Stimulated activated naive CD8-positive, alpha-beta T cell treated with anti-CD3 and anti-CD28 coated beads, Interleukin-15, Interleukin-2, amounts not matched to agents 100 U/mL and 50 U/mL, for 24 hours (primary cell): ENCODE measurements around the gene DAG1.
A peak's percentile ranks its signal among the peaks of the same experiment; 100 is the strongest.

Source experiments
- ATAC-seq: fragments of 150-1000 bp; cut with Tn5 transposase; one replicate; pipeline ENCODE4 v1.10.0; 2021
- DNase-seq: peaks from one replicate; pipeline ENCODE4 v3.0.0; 2021

The DAG1 gene

GRCh38 chr3:49469936-49470713 is at the start of gene DAG1:
TSS of gene DAG1 (plus strand) at chr3:49470267. CDS start at chr3:49510535, 40,268 bp downstream.
- ATAC-seq (peak; percentile 96), DNase-seq (peak; percentile 98)

- DNase-seq: no peak
- ATAC-seq: no peak
Measured at GRCh38 chr3:49421890-49422378, 48.1 kb upstream of the DAG1 start.

DNA sequence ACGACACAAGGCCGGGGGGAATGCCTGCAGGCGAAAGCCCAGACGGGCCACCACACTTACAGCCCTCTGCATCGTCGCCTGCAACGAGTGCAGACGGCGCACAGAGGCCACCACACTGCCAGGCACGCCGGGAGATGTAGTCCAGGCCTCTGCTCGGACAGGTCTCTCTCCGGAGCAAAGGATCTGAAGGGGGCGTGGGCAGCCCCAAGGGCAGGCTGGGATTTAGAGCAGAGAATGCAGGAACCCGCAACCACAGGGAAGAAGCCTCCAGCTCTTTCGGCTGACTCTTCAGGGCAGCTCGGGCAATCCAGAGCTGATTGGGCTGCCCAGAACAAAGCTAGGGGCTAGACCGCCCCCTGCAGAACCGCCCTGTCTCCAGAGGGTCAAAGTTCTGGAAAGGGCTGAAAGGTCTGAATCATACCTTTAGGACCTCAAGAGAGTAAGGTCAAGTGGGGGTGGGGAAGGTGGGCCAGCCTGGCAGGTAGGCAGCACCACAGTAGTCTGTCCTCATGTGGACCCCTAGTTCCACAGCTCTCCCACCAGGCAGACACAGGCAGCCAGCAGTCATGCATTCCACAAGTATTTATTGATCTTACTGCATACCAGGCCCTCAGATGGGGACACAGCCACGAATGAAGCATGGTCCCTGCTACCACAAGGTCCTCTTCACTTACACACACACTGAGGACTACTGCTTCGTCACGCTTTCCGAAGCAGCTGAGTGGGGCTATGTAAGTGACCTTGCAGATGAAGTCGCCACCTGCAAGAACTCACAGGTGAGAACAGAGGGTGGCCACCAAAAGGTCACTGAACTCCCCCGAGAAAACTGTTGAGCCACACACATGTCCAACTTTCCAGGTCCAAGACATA is 47.5 kb upstream of the DAG1 start, which contains the start of gene AMT:
Gene AMT (minus strand): TSS at position 95 of the 870 bp plus-strand sequence. CDS start 23 bp downstream, at position 72.
- ATAC-seq: no peak

DNA sequence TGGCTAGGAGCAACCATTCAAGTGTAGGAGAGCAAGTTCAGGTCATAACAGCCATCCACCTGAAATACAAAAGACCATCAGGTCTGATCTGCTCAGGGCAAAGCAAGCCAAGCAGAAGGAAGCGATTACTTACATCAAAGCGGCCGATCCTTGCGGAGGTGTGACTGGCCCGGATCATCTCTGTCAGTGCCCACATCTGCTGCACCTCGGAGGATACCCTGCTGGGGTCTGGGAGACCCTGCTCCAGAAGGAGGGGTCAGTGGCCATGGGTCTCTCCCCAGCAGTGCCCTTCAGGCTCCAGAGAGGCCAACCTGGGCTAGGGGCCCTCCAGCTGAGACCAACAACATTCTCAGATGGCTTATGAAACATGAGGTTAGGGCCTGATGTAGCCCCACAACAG is 45.3 kb upstream of the DAG1 start:
- DNase-seq: no peak
- ATAC-seq: no peak

More for the DNA sequence above, 47.5 kb upstream of the DAG1 start, which contains the start of gene AMT:
- no peak for DNase-seq

- ATAC-seq (no peak), DNase-seq (no peak)
Measured at GRCh38 chr3:49427586-49427985, 42.5 kb upstream of the DAG1 start.

GRCh38 chr3:49428752-49429080 is 41.4 kb upstream of the DAG1 start:
- ATAC-seq (no peak), DNase-seq (no peak)

GRCh38 chr3:49434731-49435130 is 35.3 kb upstream of the DAG1 start:
- DNase-seq (no peak), ATAC-seq (no peak)

DNA sequence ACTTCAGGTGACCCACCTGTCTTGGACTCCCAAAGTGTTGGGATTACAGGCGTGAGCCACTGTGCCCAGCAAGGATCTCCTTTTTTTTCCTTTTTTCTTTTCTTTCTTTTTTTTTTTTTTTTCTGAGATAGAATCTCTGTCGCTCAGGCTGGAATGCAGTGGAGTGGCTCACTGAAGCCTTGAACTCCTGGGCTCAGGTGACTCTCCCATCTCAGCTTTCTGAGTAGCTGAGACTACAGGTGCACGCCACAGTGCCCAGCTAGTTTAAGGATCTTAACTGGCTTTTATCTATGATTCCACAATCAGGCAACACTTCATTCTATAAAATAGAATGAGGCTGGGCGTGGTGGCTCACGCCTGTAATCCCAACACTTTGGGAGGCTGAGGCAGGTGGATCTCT is 24.7 kb upstream of the DAG1 start:
- ATAC-seq (no peak), DNase-seq (no peak)

DNA sequence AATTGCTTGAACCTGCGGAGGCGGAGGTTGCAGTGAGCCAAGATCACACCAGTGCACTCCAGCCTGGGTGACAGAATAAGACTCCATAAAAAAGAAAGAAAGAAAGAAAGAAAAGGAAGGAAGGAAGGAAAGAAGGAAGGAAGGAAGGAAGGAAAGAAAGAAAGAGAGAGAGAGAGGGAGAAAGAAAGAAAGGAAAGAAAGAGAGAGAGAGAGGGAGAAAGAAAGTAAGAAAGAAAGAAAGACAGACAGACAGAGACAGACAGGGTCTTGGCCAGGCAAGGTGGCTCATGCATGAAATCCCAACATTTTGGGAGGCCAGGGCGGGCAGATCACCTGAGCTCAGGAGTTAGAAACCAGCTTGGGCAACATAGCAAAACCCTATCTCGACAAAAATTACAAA is 16.4 kb upstream of the DAG1 start:
- ATAC-seq (no peak), DNase-seq (no peak)

DNA sequence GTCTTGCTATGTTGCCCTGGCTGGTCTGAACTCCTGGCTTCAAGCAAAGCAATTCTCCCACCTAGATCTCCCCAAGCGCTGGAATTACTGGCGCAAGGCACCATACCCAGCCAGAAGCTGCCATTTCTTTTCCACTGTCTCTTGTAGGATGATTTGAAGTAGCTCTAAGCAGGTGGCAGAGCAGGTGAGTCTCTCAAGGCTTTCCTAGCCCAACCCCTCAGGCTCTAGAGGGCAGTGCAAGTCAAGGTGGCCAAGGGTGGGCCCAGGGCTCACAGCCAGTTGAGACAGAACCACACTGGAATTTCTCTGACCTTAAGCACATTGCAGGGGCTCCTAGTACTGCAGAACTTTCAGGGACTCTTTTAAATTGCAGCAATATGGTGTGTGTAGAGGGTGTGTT is 15.6 kb upstream of the DAG1 start:
- DNase-seq (no peak), ATAC-seq (peak; percentile 59)

GRCh38 chr3:49454898-49455681 is 15.0 kb upstream of the DAG1 start:
- ATAC-seq (no peak), DNase-seq (no peak)

- DNase-seq (no peak), ATAC-seq (no peak)
Measured at GRCh38 chr3:49456466-49456865, 13.6 kb upstream of the DAG1 start.

DNA sequence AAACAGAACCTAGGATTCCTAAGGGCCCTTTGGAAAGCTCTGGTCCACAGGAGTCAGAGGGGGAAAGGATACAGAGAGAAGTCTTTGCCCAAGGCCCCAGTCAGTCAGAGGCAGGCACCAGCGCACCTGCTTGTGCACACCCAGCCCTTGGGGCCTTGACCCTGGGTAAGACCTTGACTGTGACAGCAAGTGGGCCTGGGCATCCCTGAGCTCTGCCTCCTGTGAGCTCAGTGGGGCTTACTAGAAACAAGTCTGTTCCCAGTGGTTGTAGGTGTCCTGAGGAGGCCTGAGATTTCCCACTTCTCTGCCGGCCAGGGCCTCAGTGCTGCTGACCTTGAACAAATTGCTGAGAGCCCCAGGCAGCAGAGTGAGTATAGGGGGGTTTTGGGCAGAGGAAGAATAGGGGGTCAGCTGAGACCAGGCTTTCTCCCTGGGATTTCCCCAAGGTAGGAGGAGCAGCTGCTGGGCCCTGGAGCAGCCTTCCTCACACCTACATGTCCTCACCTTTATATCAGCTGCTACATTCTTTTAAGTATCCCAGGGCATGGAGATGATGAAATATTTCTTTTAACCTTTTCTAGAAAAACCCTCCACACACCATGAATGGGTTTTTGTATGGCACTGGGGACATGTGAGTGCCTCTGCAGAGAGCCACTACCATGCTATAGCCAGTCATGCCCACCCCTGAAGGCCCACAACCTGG is 9.7 kb upstream of the DAG1 start:
- ATAC-seq (peak; percentile 16), DNase-seq (no peak)

DNA sequence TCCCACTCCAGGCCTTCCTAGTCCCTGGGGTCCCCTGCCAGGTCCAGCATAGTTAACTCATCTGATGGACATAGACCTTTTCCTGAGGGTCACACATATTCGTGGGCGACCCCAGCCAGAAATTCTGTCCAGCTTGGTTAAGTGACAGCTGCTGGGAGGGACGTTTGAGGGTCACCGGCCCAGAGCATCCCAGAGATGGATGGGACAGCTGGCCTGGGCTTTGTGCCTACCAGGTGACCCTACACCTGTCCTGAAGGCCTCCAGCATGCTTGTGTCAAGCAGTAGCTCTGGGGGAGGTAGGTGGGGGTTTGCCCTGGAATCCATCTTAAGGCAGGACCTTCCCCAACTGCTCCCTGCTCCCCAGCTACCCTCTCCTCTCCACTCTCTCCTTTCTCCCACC is 9.1 kb upstream of the DAG1 start:
- no peak for DNase-seq
- no peak for ATAC-seq

DNA sequence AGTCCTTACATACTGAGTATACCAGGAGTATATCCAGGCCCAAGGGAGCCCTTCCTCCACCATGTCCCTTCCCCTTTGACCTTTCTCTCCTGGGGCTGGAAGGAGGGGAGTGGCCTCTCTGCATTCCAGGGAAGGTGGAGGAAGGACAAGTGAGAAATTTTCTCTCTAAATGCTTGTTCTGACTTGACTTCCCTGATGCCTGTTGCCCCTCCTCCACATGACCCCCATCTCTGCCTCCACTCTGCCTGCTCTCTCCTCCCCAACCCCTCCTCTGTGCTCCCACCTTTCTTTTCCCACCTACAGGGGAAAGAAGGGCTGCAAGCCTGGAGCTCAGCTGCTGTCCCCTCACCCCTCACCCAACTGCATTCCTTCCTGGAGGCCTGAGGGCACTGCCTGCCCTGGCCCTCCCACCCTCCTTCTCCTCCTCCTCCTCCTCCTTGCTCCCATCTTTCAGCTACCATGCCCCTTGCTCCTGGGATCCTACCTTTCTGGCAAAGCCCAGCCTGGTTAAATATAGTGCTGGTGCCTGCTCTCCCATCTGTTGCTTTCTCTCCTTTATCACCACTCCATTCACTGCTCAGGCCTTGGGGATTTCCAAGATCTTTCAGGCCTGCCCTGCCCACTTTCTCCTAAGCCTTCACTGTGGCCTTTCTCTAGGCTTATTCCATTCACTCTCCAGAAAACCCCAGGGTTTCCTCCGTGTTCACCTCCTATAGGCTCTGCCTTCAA is 8.5 kb upstream of the DAG1 start:
- no peak for ATAC-seq
- DNase-seq: no peak

GRCh38 chr3:49462222-49462621 is 7.8 kb upstream of the DAG1 start:
- no peak for ATAC-seq
- no peak for DNase-seq

- DNase-seq (no peak), ATAC-seq (no peak)
Measured at GRCh38 chr3:49465270-49466034, 4.6 kb upstream of the DAG1 start.

DNA sequence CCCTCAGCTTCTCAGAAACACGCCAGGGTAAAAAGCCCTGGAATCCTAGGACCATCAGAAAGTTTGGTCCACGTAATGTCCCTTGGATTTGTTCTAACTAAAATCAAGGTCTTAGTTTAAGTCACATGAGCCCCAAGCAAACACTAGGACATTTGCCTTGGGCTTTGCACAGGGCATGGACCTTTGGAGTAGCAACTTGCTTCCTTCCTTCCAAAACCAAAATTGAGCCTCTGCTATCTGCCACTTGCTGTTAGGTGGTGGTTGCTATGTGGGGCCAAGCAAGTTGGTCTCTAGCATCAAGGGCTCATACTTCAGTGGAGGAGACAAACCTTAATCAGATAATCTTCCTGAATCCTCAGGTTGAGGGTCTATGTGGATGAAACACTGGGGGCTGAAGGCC is 4.0 kb upstream of the DAG1 start:
- DNase-seq: no peak
- ATAC-seq: no peak

GRCh38 chr3:49469037-49469935 is 781 bp upstream of the DAG1 start:
- ATAC-seq (no peak), DNase-seq (peak; percentile 20)
